Heart right ventricle (tissue), 16 donors: ENCODE measurements around the gene ATP2B3. TPM values are rescaled to one million over a fixed set of nuclear protein-coding genes. Genes with fewer than 3 reads are reported as not detected.

Experiments used
- ATAC-seq, 8 donors: fragments of 200-7000 bp; cut with Tn5 transposase; one replicate each; pipeline ENCODE4 v1.9.1; 2020; ENCODE audit warnings: mild to moderate bottlenecking in 8 of 8, moderate library complexity in 8 of 8, moderate number of reproducible peaks in 1 of 8
- DNase-seq, 2 donors: peaks; one replicate each; pipeline ENCODE4 v3.0.0-alpha.2; 2020
- H3K27ac ChIP-seq, 10 donors: fragments of 200-600 bp; sonication (generic) in 2 of 10; one replicate each; pipeline versions ENCODE4 v1.5.0 to v1.8.0; 2020 to 2022; ENCODE audit warnings: mild to moderate bottlenecking in 3 of 10
- H3K27me3 ChIP-seq, 7 donors: fragments of 200-600 bp; one replicate each; pipeline ENCODE4 v1.8.0; 2021 to 2022; ENCODE audit warnings: mild to moderate bottlenecking in 2 of 7
- H3K36me3 ChIP-seq, 9 donors: fragments of 200-600 bp; sonication (generic) in 1 of 9; one replicate each; pipeline versions ENCODE4 v1.5.0 to v1.8.0; 2020 to 2022; ENCODE audit warnings: mild to moderate bottlenecking in 2 of 9
- H3K4me1 ChIP-seq, 9 donors: fragments of 200-600 bp; sonication (generic) in 1 of 9; one replicate each; pipeline versions ENCODE4 v1.5.0 to v1.8.0; 2020 to 2022; ENCODE audit warnings: mild to moderate bottlenecking in 4 of 9
- H3K4me3 ChIP-seq, 10 donors: fragments of 200-600 bp; sonication (generic) in 2 of 10; one replicate each; pipeline versions ENCODE4 v1.5.0 to v1.8.0; 2020 to 2022; ENCODE audit warnings: mild to moderate bottlenecking in 7 of 10, moderate library complexity in 2 of 10
- H3K9me3 ChIP-seq, 11 donors: fragments of 200-600 bp in 10 of 11; sonication (generic) in 2 of 11; one replicate each; pipeline versions ENCODE4 v1.5.0 to v1.8.0; 2013 to 2022; ENCODE audit warnings: mild to moderate bottlenecking in 2 of 11, control low read depth in 1 of 11, moderate library complexity in 1 of 11
- WGBS, 2 donors: extraction: QIAGEN DNeasy Blood & Tissue Kit; methylation state at CpG; one replicate each; pipeline ENCODE4 v1.1.7; 2013; ENCODE audit warnings: inconsistent platforms in 1 of 2; 5-methylcytosine and 5-hydroxymethylcytosine counted together
- intact Hi-C, 10 donors: fragments of 100-400 bp; cut with DNase I; formaldehyde crosslinking; loops; one replicate each; pipeline versions ENCODE4 v1.11.1 to v1.14.2; 2022
- polyA plus RNA-seq, 2 donors: library from polyadenylated mRNA; stranded (reverse); fragments of 200-250 nt; gene quantifications; one replicate each; pipeline ENCODE4 v1.2.3, GENCODE V29; 2013
- total RNA-seq, 10 donors: library from RNA; stranded (reverse); fragmentation: NEBNext Ultra II Directional in 3 of 10; extraction: Animal tissue kit (Norgen Biotek cat#: 25700) in 3 of 10; gene quantifications; one replicate each; pipeline versions ENCODE4 v1.2.1 to v1.2.4, GENCODE V29; 2021 to 2023
- TF ChIP-seq, protein P1 (sequence below), 9 donors: fragments of 200-600 bp; sonication (generic) in 2 of 9; IDR thresholded peaks; one replicate each; pipeline versions ENCODE4 v1.5.0 to v1.8.0; 2021 to 2022; ENCODE audit warnings: antibody characterized with exemption in 9 of 9, mild to moderate bottlenecking in 5 of 9, moderate library complexity in 1 of 9
- donor health status: Arrhythmogenic right ventricular cardiomyopathy.
- donor health status: ischemic (EF 13 %, LVEDD 7.1; RV severe dilation, severe dysfunction).
- donor health status: healthy with polysubstance abuse.
- donor health status: DM: no; HTN: yes; CAD: no.
- donor health status: DM: no; HTN: no; CAD: no.
- donor health status: ischemic (EF 25% LVEDD 6.9; RV normal size, moderate dysfunction).
- donor health status: ischemic (EF 25% LVEDD 5.7; RV mildly dilated, moderate dysfunction).
- donor health status: healthy.
- donor health status: DM: yes; HTN: yes; CAD: no.
- donor health status: Ischemic cardiomyopathy.
- donor health status: ischemic (EF 35%, LVEDD 5.7; RV mildly dilated, moderate dysfunction).
- donor health status: nonischemic (EF 11% LVEDD 7.7; RV severe dilation, severe dysfunction).
- donor health status: DM: yes; HTN: yes; CAD: no.
- donor health status: PGD.
- donor health status: ischemic (EF 29% LVEDD 5.4; RV normal size, mild dysfunction).
- donor health status: nonischemic (EF 23%, LVEDD 6.1; RV moderate dilation, normal function).

Gene ATP2B3
- total and polyA plus RNA-seq, 12 donors = not detected

DNA sequence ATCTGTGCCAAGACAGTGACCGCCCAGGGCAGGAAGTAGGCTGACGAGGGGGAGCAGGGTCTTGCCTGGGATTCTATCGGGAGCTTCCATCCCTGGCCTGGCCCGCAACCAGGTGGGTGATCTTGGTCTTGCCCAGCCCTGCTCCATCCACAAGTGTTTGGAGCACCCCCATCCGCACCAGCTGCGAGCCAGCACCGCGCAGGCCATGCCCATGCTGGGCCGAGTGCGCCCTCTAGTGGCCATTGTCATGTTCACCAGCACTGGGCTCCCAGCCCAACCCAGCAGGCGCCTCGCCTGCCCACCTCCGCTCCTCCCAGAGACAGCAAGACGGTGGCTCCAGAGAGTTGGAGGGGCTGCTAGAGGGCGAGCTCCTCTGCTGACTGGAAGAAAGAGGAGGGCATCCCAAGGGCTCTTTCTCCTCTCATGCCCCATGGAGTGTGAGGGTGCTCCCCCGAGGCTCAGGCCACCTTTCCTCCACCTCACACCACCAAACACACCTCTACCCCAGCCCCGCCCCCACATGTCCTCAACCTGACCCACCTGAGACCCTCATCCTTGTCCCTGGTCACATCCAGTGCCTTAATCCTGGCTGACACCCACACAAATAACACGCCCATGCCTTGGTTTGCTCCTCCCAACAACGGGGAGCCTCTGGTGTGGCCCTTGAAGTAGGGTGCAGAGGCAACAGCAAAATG lies 9.8 kb upstream of the ATP2B3 start:
- Histone ChIP-seq H3K27ac (peak overlapping the region in 1 of 10 donors; percentile 10), H3K9me3 (no peaks in the 10 kb centered on the region), H3K4me1 (peaks cover 0 to 10% (median 0%) of the 10 kb centered on the region in 9 donors), H3K36me3 (no peaks in the 10 kb centered on the region), H3K27me3 (peaks cover 0 to 10% (median 0%) of the 10 kb centered on the region in 7 donors), H3K4me3 (no peak overlapping the region)
- ATAC-seq (peak; percentile 77 to 93 (median 86)), DNase-seq (peak; percentile 74 to 83)
- TF ChIP-seq, protein P1, sequence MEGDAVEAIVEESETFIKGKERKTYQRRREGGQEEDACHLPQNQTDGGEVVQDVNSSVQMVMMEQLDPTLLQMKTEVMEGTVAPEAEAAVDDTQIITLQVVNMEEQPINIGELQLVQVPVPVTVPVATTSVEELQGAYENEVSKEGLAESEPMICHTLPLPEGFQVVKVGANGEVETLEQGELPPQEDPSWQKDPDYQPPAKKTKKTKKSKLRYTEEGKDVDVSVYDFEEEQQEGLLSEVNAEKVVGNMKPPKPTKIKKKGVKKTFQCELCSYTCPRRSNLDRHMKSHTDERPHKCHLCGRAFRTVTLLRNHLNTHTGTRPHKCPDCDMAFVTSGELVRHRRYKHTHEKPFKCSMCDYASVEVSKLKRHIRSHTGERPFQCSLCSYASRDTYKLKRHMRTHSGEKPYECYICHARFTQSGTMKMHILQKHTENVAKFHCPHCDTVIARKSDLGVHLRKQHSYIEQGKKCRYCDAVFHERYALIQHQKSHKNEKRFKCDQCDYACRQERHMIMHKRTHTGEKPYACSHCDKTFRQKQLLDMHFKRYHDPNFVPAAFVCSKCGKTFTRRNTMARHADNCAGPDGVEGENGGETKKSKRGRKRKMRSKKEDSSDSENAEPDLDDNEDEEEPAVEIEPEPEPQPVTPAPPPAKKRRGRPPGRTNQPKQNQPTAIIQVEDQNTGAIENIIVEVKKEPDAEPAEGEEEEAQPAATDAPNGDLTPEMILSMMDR (IDR thresholded peaks at IDR 0.05) = peak; percentile 65 to 95 (median 82)
- intact Hi-C loops = loop anchor here in 8 of 10 donors (2.0 to 10.0 kb wide), 8 partner anchors 35 to 550 kb away; partner anchors contain the start of gene HAUS7 (in 5 of the 8)
- WGBS, 2 donors = 19 to 30% methylated on average over 9 to 17 of the region's 19 CpGs

DNA sequence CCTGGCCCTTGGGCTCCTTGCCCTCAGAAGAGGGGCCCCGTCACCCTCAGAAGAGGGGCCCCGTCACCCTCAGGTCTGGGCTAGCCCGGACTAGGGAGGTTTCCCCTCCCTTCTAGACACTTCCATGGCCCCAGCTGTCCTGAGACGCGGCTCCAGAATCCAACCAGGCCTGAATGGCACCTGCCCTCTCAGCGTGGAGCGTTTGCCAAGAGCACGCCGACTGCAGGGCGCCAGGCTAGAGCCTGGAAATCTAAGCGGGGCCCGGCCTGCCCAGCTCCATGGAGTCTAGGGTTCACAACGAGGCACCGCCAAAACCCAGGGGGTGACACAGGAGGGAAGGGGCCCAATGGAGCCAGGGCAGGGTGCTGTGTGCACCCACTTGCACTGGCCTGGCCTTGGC lies 7.8 kb upstream of the ATP2B3 start:
- Histone ChIP-seq H3K27me3 (peaks cover 0 to 10% (median 0%) of the 10 kb centered on the region in 7 donors), H3K36me3 (no peaks in the 10 kb centered on the region), H3K4me1 (peaks cover 0 to 10% (median 0%) of the 10 kb centered on the region in 9 donors), H3K27ac (no peak overlapping the region), H3K9me3 (no peaks in the 10 kb centered on the region), H3K4me3 (no peak overlapping the region)
- ATAC-seq (no peak), DNase-seq (no peak)
- TF ChIP-seq, protein P1 (IDR thresholded peaks at IDR 0.05) = no peak
- WGBS, 2 donors = 84% methylated on average over 14 of the region's 14 CpGs
- intact Hi-C loops = loop anchor here in 7 of 10 donors (5.0 to 10.0 kb wide), 6 partner anchors 37 to 552 kb away; partner anchors contain the start of gene HAUS7 (in 4 of the 7)

DNA sequence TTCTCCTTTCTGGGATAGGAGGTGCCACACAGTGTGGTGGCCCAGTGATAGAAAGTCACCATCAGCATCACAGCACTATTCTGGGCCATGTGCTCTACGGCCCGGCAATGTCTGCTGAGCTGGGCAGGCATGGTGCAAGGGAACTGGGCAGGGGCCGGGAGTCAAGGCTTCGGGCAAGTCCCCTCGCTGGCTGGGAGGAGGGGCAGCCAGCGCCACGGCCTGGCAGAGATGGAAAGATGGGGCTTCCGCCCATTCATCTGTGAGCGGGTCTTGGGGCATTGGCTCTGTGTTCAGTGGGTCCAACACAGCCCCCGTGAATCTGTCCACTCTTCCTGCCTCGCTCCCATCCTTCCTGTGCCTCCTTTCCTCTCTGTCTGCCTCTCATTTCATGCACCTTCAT lies 7.1 kb upstream of the ATP2B3 start:
- H3K36me3 ChIP-seq = no peaks in the 10 kb centered on the region
- DNase-seq (no peak), ATAC-seq (no peak)
- no peaks in the 10 kb centered on the region for H3K9me3 ChIP-seq
- peaks cover 0 to 16% (median 0%) of the 10 kb centered on the region in 7 donors for H3K27me3 ChIP-seq
- H3K4me1 ChIP-seq = peaks cover 0 to 10% (median 0%) of the 10 kb centered on the region in 9 donors
- intact Hi-C loops = no loop called here
- WGBS, 2 donors = 61 to 69% methylated on average over 11 of the region's 11 CpGs
- TF ChIP-seq, protein P1 (IDR thresholded peaks at IDR 0.05) = no peak
- no peak overlapping the region for H3K4me3 ChIP-seq
- H3K27ac ChIP-seq = no peak overlapping the region

DNA sequence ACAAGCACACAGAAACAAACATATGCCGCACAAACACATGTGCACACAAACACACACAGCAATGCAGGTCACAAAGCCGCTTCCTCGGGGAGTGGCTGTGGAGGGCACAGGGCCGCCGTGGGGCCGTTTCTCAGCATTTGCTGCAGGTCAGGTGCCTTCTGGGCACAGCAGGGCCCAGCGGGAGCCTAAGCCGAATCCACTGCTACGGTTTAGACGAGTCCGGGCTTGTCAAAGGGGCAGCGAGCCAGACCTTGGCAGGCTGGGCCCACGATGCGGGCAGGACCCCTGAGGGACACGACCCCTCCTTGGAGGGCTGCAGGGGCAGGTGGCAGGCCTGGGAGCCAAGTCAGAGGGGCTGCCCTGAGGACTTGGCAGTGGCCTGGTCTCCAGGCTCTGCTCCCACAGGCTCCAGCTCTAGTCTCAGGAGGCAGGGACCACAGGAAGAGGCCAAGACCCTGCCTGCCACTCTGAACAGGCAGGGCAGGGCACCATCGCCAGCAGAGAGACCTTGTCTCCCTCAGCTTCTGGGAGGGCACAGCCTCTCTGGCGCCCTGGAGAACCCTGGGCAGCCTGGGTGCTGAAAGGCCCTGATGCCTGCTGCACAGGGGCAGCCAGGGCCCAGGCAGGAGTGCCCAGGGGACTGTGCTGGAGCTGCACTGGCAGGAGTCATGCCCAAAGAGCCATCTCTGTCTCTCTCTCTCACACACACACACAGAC lies 5.5 kb upstream of the ATP2B3 start:
- Histone ChIP-seq H3K36me3 (no peaks in the 10 kb centered on the region), H3K4me3 (no peak overlapping the region), H3K27me3 (peaks cover 0 to 27% (median 5%) of the 10 kb centered on the region in 7 donors), H3K27ac (no peak overlapping the region), H3K4me1 (peaks cover 0 to 9% (median 0%) of the 10 kb centered on the region in 9 donors), H3K9me3 (no peaks in the 10 kb centered on the region)
- TF ChIP-seq, protein P1 (IDR thresholded peaks at IDR 0.05) = no peak
- ATAC-seq (no peak), DNase-seq (no peak)
- 57 to 69% methylated on average over 17 of the region's 17 CpGs for WGBS, 2 donors
- intact Hi-C loops = no loop called here
